Amniotic epithelial cell (primary cell): Measurements from ENCODE around the gene UGT2B11.
"Not testable (repeated sequence)": the region's sequence is repeated elsewhere in the genome, so short reads cannot be mapped to it uniquely, and the experiment has no call there.

Source experiments
- DNase-seq: peaks from one replicate; pipeline ENCODE4 v3.0.0-alpha.2; 2010; ENCODE audit warnings: low read depth

The UGT2B11 gene

GRCh38 chr4:69169171-69169570 is 45.4 kb downstream of the UGT2B11 start:
- not testable (repeated sequence) for DNase-seq

GRCh38 chr4:69167300-69167699 is 47.2 kb downstream of the UGT2B11 start:
- peak; percentile 58 for DNase-seq

- not testable (repeated sequence) for DNase-seq
Observed at GRCh38 chr4:69166376-69166775, 48.2 kb downstream of the UGT2B11 start.

GRCh38 chr4:69165707-69166106 is 48.8 kb downstream of the UGT2B11 start:
- DNase-seq, result not testable (repeated sequence)

- DNase-seq, result peak; percentile 6
Observed at GRCh38 chr4:69156913-69157312, 57.6 kb downstream of the UGT2B11 start.

GRCh38 chr4:69154021-69154420 is 60.5 kb downstream of the UGT2B11 start:
- no peak for DNase-seq
